HUES64 (cell line): ENCODE measurements around the gene MEIS2.
"Not testable (repeated sequence)": the region's sequence is repeated elsewhere in the genome, so short reads cannot be mapped to it uniquely, and the experiment has no call there.

Experiments
- H3K27ac ChIP-seq: 2 replicates; pipeline ENCODE4 v1.7.0; 2013; ENCODE audit warnings: low read depth, low read length, inconsistent platforms
- H3K27me3 ChIP-seq: 2 replicates; pipeline ENCODE4 v1.6.1; 2013; ENCODE audit warnings: mild to moderate bottlenecking, low read length; ENCODE audit not compliant: insufficient read depth
- H3K36me3 ChIP-seq: 2 replicates; pipeline ENCODE4 v1.6.1; 2013; ENCODE audit warnings: mild to moderate bottlenecking, low read length; ENCODE audit not compliant: insufficient read depth
- H3K4me1 ChIP-seq: 2 replicates; pipeline ENCODE4 v1.6.1; 2013; ENCODE audit warnings: mild to moderate bottlenecking, low read length, moderate library complexity; ENCODE audit not compliant: insufficient read depth
- H3K4me3 ChIP-seq: 2 replicates; pipeline ENCODE4 v1.5.1; 2013; ENCODE audit warnings: mild to moderate bottlenecking, low read length, moderate library complexity
- H3K9ac ChIP-seq: 2 replicates; pipeline ENCODE4 v1.6.1; 2013; ENCODE audit warnings: mild to moderate bottlenecking, low read depth, low read length
- H3K9me3 ChIP-seq: 2 replicates; pipeline ENCODE4 v1.6.1; 2013; ENCODE audit warnings: low read depth, low read length; ENCODE audit not compliant: insufficient read depth
- WGBS: fragments of 150-250, 120-280 bp; methylation state at CpG from one replicate; pipeline ENCODE4 v1.1.7; 2013; ENCODE audit warnings: missing lambda C conversion rate; 5-methylcytosine and 5-hydroxymethylcytosine counted together

MEIS2 gene

GRCh38 chr15:37001417-37001816 lies 98.9 kb downstream of the MEIS2 start:
- Histone ChIP-seq H3K4me1 (peaks cover 14% of the 10 kb centered on the region; the same call in 1 of the 2 replicates), H3K36me3 (no peaks in the 10 kb centered on the region), H3K4me3 (no peak overlapping the region)

GRCh38 chr15:36999778-37000177 lies 100.6 kb downstream of the MEIS2 start:
- Histone ChIP-seq H3K27ac (no peak overlapping the region), H3K4me1 (peaks cover 14% of the 10 kb centered on the region; the same call in 1 of the 2 replicates), H3K27me3 (no peaks in the 10 kb centered on the region), H3K9me3 (no peaks in the 10 kb centered on the region), H3K36me3 (no peaks in the 10 kb centered on the region), H3K9ac (no peak overlapping the region), H3K4me3 (no peak overlapping the region)
- WGBS: 83% methylated on average over 1 of the region's 1 CpG

More at GRCh38 chr15:37001417-37001816, 98.9 kb downstream of the MEIS2 start:
- H3K27me3 ChIP-seq: no peaks in the 10 kb centered on the region
- H3K27ac ChIP-seq: no peak overlapping the region
- no peaks in the 10 kb centered on the region for H3K9me3 ChIP-seq
- H3K9ac ChIP-seq: no peak overlapping the region

GRCh38 chr15:36996538-36997181 lies 103.7 kb downstream of the MEIS2 start:
- H3K4me1 ChIP-seq: peaks cover 3% of the 10 kb centered on the region; the same call in 1 of the 2 replicates
- no peak overlapping the region for H3K27ac ChIP-seq
- no peaks in the 10 kb centered on the region for H3K27me3 ChIP-seq
- H3K36me3 ChIP-seq: no peaks in the 10 kb centered on the region
- no peak overlapping the region for H3K9ac ChIP-seq
- WGBS: 92% methylated on average over 4 of the region's 4 CpGs
- H3K9me3 ChIP-seq: no peaks in the 10 kb centered on the region
- no peak overlapping the region for H3K4me3 ChIP-seq

- no peaks in the 10 kb centered on the region for H3K9me3 ChIP-seq
- H3K9ac ChIP-seq: no peak overlapping the region
- H3K4me3 ChIP-seq: no peak overlapping the region
- H3K36me3 ChIP-seq: no peaks in the 10 kb centered on the region
- H3K4me1 ChIP-seq: peaks cover 3% of the 10 kb centered on the region; the same call in 1 of the 2 replicates
- H3K27me3 ChIP-seq: no peaks in the 10 kb centered on the region
- 98% methylated on average over 2 of the region's 2 CpGs for WGBS
- no peak overlapping the region for H3K27ac ChIP-seq
Measured at GRCh38 chr15:36996121-36996520, 104.2 kb downstream of the MEIS2 start.

- no peaks in the 10 kb centered on the region for H3K27me3 ChIP-seq
- no peak overlapping the region for H3K27ac ChIP-seq
- H3K9me3 ChIP-seq: no peaks in the 10 kb centered on the region
- H3K4me1 ChIP-seq: no peaks in the 10 kb centered on the region; the same call in 1 of the 2 replicates
- H3K9ac ChIP-seq: no peak overlapping the region
- WGBS: 95% methylated on average over 8 of the region's 8 CpGs
- H3K36me3 ChIP-seq: no peaks in the 10 kb centered on the region
- H3K4me3 ChIP-seq: no peak overlapping the region
Measured at GRCh38 chr15:36994790-36995189, 105.6 kb downstream of the MEIS2 start.

GRCh38 chr15:36992454-36992853 lies 107.9 kb downstream of the MEIS2 start:
- WGBS: 99% methylated on average over 5 of the region's 5 CpGs
- Histone ChIP-seq H3K9me3 (no peaks in the 10 kb centered on the region), H3K4me3 (no peak overlapping the region), H3K9ac (no peak overlapping the region), H3K4me1 (no peaks in the 10 kb centered on the region; the same call in 1 of the 2 replicates), H3K36me3 (no peaks in the 10 kb centered on the region), H3K27me3 (no peaks in the 10 kb centered on the region), H3K27ac (no peak overlapping the region)

- Histone ChIP-seq H3K4me1 (peaks cover 4% of the 10 kb centered on the region; the same call in 1 of the 2 replicates), H3K9ac (no peak overlapping the region), H3K27me3 (no peaks in the 10 kb centered on the region), H3K27ac (no peak overlapping the region), H3K9me3 (peaks cover 7% of the 10 kb centered on the region; the same call in 1 of the 2 replicates), H3K36me3 (no peaks in the 10 kb centered on the region), H3K4me3 (no peak overlapping the region)
Measured at GRCh38 chr15:36988947-36989346, 111.4 kb downstream of the MEIS2 start.

GRCh38 chr15:36982430-36982829 lies 117.9 kb downstream of the MEIS2 start:
- Histone ChIP-seq H3K36me3 (no peaks in the 10 kb centered on the region), H3K4me3 (no peak overlapping the region), H3K27me3 (no peaks in the 10 kb centered on the region), H3K27ac (no peak overlapping the region), H3K9ac (no peak overlapping the region), H3K9me3 (peaks cover 21% of the 10 kb centered on the region; the same call in 1 of the 2 replicates), H3K4me1 (peaks cover 10% of the 10 kb centered on the region; the same call in 1 of the 2 replicates)

GRCh38 chr15:36980281-36980680 lies 120.1 kb downstream of the MEIS2 start:
- H3K36me3 ChIP-seq, H3K4me1 ChIP-seq, H3K27me3 ChIP-seq, H3K27ac ChIP-seq, H3K4me3 ChIP-seq, H3K9ac ChIP-seq: not testable (repeated sequence)
- peaks cover 21% of the 10 kb centered on the region; the same call in 1 of the 2 replicates for H3K9me3 ChIP-seq
- 100% methylated on average over 2 of the region's 2 CpGs for WGBS

- H3K27me3 ChIP-seq: no peaks in the 10 kb centered on the region
- no peaks in the 10 kb centered on the region for H3K36me3 ChIP-seq
- 82% methylated on average over 1 of the region's 1 CpG for WGBS
- no peak overlapping the region; the same call in 1 of the 2 replicates for H3K27ac ChIP-seq
- no peak overlapping the region for H3K9ac ChIP-seq
- no peak overlapping the region for H3K4me3 ChIP-seq
- 0 out of 2 replicates have a peak, but pooled peaks cover 6% of the 10 kb centered on the region for H3K4me1 ChIP-seq
- H3K9me3 ChIP-seq: peaks cover 11% of the 10 kb centered on the region; the same call in 1 of the 2 replicates
Measured at GRCh38 chr15:36978625-36979024, 121.7 kb downstream of the MEIS2 start.

GRCh38 chr15:36978126-36978525 lies 122.2 kb downstream of the MEIS2 start:
- peaks cover 6% of the 10 kb centered on the region; the same call in 1 of the 2 replicates for H3K9me3 ChIP-seq
- H3K27me3 ChIP-seq: no peaks in the 10 kb centered on the region
- peak overlapping the region; percentile 63; the same call in 1 of the 2 replicates for H3K27ac ChIP-seq
- no peaks in the 10 kb centered on the region for H3K36me3 ChIP-seq
- no peak overlapping the region for H3K4me3 ChIP-seq
- H3K4me1 ChIP-seq: 0 out of 2 replicates have a peak, but pooled peaks cover 6% of the 10 kb centered on the region
- H3K9ac ChIP-seq: no peak overlapping the region
- 67% methylated on average over 1 of the region's 1 CpG for WGBS
